Measurements from ENCODE around the gene SLC30A3.

DNA sequence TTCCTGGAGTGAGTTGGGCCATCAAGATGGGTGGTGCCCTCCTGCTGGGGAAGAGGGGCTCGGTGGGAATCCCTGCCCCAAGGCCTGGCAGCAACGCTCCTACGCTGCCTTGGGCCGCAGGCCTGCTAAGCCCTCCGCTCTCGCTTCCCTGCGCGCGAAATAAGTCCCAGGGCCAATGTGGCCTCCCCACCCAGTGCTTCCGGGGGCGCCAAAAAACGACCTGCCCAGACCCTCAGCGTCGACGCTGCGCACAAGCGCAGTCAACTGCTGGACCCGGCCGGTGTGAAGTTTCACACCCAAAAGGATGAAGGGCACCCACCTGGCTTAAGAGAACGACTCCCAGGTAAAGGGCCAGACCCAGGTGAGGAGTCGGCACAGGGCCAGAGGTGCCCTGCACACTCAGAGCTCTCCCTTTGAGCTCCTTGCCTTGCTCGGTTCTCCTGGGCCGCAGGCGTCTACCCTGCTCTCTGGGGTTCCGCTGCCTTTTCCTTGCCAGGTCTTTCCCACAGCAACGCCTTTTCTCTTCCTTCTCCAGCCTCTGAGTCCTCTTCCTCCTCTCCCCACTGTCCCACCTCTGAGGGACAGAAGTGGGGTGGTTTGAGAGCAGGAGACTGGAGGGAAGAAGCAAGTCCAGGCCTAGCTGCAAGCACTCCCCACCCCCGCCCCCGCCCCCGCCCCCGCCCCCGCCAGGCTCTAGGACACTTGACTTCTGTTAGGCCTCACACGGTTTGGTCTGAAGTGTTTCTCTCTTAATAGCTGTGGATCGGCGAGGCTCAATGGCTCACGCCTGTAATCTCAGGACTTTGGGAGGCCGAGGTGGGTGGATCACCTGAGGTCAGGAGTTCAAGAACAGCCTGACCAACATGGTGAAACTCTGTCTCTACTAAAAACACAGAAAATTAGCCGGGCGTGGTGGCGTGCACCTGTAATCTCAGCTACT, 12.6 kb upstream of the SLC30A3 start, which contains the start of gene DNAJC5G:
- TF ChIP-seq FOXA1 (IDR thresholded peaks at IDR 0.05) = no peak
- TF ChIP-seq ELF4 (IDR thresholded peaks at IDR 0.05) = no peak
- no peak for TF ChIP-seq BHLHE40 (IDR thresholded peaks at IDR 0.05; ENCODE audit: borderline replicate concordance)

Data from HEK293T (cell line).